ENCODE results near the gene MTA3.
"Not testable (repeated sequence)": the region's sequence is repeated elsewhere in the genome, so short reads cannot be mapped to it uniquely, and the experiment has no call there.

MTA3 gene

GRCh38 chr2:42567806-42568400, 529 bp upstream of the MTA3 start:
- DNase-seq (ENCODE audit: low read depth): no peak

- no peak for DNase-seq (ENCODE audit: low read depth)
Measured at GRCh38 chr2:42569116-42569711, 782 bp downstream of the MTA3 start.

- DNase-seq (ENCODE audit: low read depth): no peak
Measured at GRCh38 chr2:42569883-42570282, 1.5 kb downstream of the MTA3 start.

- DNase-seq (ENCODE audit: low read depth): no peak
Measured at GRCh38 chr2:42572297-42573081, 4.1 kb downstream of the MTA3 start.

GRCh38 chr2:42573256-42573655, 4.8 kb downstream of the MTA3 start:
- DNase-seq (ENCODE audit: low read depth): no peak

GRCh38 chr2:42575458-42576064, 7.1 kb downstream of the MTA3 start:
- DNase-seq (ENCODE audit: low read depth): no peak

- DNase-seq (ENCODE audit: low read depth): no peak
Measured at GRCh38 chr2:42578621-42579020, 10.2 kb downstream of the MTA3 start.

GRCh38 chr2:42581257-42581656, 12.8 kb downstream of the MTA3 start:
- no peak for DNase-seq (ENCODE audit: low read depth)

GRCh38 chr2:42584628-42585027, 16.2 kb downstream of the MTA3 start:
- DNase-seq (ENCODE audit: low read depth): not testable (repeated sequence)

GRCh38 chr2:42585779-42586178, 17.3 kb downstream of the MTA3 start:
- DNase-seq (ENCODE audit: low read depth): no peak

- no peak for DNase-seq (ENCODE audit: low read depth)
Measured at GRCh38 chr2:42587526-42588117, 19.2 kb downstream of the MTA3 start.

GRCh38 chr2:42588121-42588520, 19.7 kb downstream of the MTA3 start:
- no peak for DNase-seq (ENCODE audit: low read depth)

- no peak for DNase-seq (ENCODE audit: low read depth)
Measured at GRCh38 chr2:42590176-42590575, 21.7 kb downstream of the MTA3 start.

GRCh38 chr2:42593282-42593681, 24.9 kb downstream of the MTA3 start:
- DNase-seq (ENCODE audit: low read depth): no peak

- no peak for DNase-seq (ENCODE audit: low read depth)
Measured at GRCh38 chr2:42598656-42599055, 30.2 kb downstream of the MTA3 start.

- DNase-seq (ENCODE audit: low read depth): no peak
Measured at GRCh38 chr2:42601076-42601475, 32.6 kb downstream of the MTA3 start.

GRCh38 chr2:42602218-42602875, 33.9 kb downstream of the MTA3 start:
- no peak for DNase-seq (ENCODE audit: low read depth)

GRCh38 chr2:42602876-42603219, 34.4 kb downstream of the MTA3 start:
- no peak for DNase-seq (ENCODE audit: low read depth)

- DNase-seq (ENCODE audit: low read depth): not testable (repeated sequence)
Measured at GRCh38 chr2:42604341-42604867, 36.0 kb downstream of the MTA3 start.

GRCh38 chr2:42606166-42606565, 37.7 kb downstream of the MTA3 start:
- DNase-seq (ENCODE audit: low read depth): not testable (repeated sequence)

- DNase-seq (ENCODE audit: low read depth): no peak
Measured at GRCh38 chr2:42607101-42607637, 38.7 kb downstream of the MTA3 start.
